ENCODE data around the gene IGFBP7. TPM values are rescaled to one million over a fixed set of nuclear protein-coding genes. Genes with fewer than 3 reads are reported as not detected.

The IGFBP7 gene
- total RNA-seq, 1 donor from 2014 or later: 2,081 TPM

- no peak for DNase-seq (ENCODE audit: extremely low read depth, low read depth, low spot score)
Measured at GRCh38 chr4:57098941-57099340, 11.2 kb downstream of the IGFBP7 start.

- no peak for DNase-seq (ENCODE audit: extremely low read depth, low read depth, low spot score)
Measured at GRCh38 chr4:57098415-57098814, 11.8 kb downstream of the IGFBP7 start.

DNA sequence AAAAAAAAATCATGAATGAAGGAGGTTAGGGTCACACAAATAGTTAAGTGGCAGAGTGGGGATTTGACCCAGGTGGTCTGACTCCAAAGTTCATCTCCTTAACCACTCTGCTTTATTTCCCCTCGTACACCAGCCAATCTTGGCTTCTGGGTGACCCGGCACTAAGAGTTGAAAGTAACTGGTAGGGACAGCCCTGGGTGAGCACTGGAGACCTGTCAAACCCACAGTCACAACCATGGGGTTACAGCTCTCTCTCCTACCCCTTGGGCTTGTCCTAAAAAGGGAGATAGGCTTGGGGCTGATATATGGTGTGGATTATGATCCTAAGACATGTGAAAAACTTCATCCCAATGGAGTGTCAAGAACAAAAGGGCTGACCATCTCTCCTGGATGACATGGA is 12.5 kb downstream of the IGFBP7 start:
- DNase-seq (ENCODE audit: extremely low read depth, low read depth, low spot score): no peak

GRCh38 chr4:57095956-57096355 is 14.2 kb downstream of the IGFBP7 start:
- DNase-seq (ENCODE audit: extremely low read depth, low read depth, low spot score): no peak

DNA sequence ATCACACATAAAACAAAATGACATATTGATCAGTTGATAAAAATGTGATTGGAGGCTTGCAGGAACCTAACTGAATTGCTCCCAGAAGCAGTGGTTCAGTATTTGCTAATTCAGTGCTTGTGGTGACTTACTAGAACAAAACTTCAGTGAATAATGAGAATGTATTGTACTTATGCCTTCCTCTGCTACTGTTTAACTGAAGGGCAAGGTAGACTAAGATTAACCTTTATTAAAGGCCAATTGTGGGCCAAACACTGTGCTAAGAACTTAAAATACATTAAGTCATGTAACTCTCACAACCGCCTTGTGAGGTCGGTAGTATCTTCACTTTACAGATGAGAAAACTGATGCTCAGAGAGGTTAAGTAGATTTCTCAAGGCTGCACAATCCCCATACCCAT is 14.9 kb downstream of the IGFBP7 start:
- no peak for DNase-seq (ENCODE audit: extremely low read depth, low read depth, low spot score)

DNA sequence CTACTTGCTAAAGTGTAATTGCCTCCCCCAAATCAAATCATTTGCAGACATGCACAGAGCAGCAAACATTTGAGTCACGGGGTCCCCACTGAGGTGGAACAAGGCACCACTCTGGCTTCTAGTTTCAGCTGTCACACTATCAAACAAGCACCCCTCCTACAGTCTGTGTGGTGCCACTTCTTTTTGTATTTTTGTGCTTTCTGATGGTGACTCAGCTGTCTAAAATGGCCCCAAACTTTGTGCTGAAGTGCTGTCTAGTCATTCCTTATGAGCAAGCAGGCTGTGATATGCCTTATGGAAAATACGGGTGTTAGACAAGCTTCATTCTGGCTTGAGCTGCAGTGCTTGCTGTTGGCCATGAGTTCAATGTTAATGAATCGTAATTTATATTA is 15.4 kb downstream of the IGFBP7 start:
- DNase-seq (ENCODE audit: extremely low read depth, low read depth, low spot score): no peak

- no peak for DNase-seq (ENCODE audit: extremely low read depth, low read depth, low spot score)
Measured at GRCh38 chr4:57093845-57094831, 16.0 kb downstream of the IGFBP7 start.

GRCh38 chr4:57091657-57092162 is 18.5 kb downstream of the IGFBP7 start:
- DNase-seq (ENCODE audit: extremely low read depth, low read depth, low spot score): no peak

GRCh38 chr4:57090079-57090478 is 20.1 kb downstream of the IGFBP7 start:
- no peak for DNase-seq (ENCODE audit: extremely low read depth, low read depth, low spot score)

DNA sequence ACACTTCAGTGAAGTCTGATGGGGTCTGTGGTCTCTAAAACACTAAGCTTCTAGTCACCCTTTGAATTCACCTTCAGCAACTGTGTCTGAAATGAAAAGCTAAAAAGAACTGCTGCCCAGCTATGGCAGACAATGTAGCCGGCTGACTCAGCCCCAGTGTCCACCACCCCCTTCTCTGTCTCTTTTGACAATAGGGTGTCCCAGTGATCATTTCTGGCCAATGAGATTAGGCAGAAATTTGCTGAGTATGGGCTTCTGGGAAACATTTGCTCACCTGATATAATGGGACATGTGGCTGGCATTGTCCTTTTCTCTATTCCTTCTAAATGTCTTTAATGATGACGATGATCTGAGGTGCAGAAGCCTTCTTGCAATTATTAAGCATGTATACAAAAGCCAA is 20.6 kb downstream of the IGFBP7 start:
- DNase-seq (ENCODE audit: extremely low read depth, low read depth, low spot score): no peak

DNA sequence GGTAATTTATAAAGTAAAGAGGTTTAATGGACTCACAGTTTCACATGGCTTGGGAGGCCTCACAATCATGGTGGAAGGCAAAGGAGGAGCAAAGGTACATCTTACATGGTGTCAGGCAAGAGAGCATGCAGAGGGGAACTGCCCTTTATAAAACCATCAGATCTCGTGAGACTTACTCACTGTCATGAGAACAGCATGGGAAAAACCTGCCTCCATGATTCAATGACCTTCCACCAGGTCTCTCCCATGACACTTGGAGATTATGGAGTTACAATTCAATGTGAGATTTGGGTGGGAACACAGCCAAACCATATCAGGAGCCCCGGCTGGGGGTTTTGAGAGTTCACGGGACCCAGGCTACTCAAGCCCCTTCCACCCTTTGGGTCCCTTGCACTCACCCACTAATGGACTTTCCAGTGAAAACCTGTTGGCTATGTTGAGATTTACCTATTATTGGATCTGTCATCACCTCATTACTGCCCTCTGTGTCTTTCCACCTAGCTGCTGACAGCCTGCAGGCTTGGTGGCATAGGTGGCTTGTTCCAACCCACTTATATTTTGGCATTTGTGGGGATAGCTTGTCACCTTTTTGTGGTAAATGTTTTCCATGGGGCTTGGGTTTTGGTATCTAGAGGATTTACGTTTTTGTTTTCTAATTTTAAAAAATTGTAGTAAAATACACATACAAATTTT is 24.0 kb downstream of the IGFBP7 start:
- no peak for DNase-seq (ENCODE audit: extremely low read depth, low read depth, low spot score)

DNA sequence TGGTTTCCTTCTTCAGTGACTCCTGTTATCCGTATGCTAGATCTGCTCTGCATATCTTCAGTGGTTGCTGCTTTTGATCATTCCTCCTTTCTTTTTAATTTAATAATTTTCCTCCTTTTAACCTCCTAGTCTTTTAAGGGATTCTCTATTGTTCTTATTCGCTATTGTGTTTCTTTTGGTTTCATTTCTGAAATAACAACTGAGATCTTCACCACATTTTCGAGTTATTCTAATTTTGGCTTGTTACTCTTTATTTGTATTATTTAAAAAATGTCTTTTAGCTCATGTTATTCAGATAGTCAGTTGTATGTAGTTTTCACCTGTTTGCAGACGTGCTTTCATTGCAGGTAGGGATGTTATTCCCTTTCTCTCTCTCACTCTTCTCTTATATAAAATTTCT is 24.9 kb downstream of the IGFBP7 start:
- DNase-seq (ENCODE audit: extremely low read depth, low read depth, low spot score): no peak

DNA sequence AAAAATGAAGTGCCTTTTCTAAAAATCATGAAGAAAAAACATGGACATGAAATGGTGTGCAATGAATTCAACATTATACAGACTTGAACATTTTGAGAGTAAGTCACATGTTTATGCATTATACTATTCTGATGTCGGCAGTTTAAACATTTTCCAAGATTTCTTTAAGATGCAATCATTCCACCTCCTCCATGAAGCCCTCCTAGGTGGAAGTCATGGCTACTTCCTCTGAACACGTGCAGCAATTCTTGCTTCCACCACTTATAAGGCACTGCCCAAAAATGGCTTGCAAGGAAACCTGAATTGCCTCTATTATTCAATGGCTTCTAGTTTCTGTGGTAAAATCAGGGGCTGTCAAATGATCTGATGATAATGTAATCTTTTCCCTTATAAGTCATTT is 25.8 kb downstream of the IGFBP7 start:
- no peak for DNase-seq (ENCODE audit: extremely low read depth, low read depth, low spot score)

- no peak for DNase-seq (ENCODE audit: extremely low read depth, low read depth, low spot score)
Measured at GRCh38 chr4:57083090-57083489, 27.1 kb downstream of the IGFBP7 start.

DNA sequence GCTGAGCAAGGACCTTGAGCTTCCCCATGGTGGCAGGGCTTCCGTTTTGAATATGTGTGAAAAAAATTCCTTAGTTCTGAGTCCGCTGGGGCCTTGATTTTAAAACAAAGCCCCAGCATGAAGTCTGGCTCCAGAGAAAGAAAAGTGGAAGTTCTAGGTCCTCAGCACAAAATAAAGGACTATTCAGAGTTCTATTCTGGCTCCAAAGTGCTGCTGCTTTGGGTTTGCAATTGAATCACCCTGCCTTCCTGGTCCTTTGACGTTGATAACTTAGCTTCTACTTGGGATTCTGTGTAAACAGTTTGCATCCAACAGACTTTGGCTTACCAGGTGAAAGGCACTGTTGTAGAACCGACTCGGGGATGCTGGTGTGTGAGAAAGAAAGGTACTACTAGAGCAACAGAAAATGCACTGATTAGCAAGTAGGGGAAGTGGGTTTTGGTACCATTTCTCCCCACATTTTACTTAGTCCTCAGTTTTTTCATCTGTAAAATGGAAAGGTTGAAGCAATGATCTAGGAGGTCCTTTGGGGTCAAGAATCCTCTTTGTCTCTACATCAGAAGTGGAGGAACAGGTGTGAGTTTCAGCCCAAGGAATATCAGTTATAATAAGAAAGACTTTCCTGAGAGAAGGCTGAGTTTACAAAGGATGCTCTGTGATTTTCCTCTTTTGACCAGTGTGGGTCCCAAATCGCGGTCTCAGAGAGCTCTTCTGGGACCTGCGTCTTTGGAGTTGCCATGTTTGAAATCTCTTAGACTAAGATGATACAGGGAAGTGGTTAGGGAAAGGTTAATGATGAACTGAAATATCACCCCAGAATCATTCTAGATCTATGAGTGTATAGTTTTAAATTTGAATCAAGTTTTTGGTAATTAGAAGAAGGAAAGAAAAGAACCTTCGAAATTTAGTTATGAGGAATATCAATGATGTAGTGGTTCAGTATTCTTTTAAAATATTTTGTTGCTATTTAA is 28.2 kb downstream of the IGFBP7 start:
- DNase-seq (ENCODE audit: extremely low read depth, low read depth, low spot score): no peak

DNA sequence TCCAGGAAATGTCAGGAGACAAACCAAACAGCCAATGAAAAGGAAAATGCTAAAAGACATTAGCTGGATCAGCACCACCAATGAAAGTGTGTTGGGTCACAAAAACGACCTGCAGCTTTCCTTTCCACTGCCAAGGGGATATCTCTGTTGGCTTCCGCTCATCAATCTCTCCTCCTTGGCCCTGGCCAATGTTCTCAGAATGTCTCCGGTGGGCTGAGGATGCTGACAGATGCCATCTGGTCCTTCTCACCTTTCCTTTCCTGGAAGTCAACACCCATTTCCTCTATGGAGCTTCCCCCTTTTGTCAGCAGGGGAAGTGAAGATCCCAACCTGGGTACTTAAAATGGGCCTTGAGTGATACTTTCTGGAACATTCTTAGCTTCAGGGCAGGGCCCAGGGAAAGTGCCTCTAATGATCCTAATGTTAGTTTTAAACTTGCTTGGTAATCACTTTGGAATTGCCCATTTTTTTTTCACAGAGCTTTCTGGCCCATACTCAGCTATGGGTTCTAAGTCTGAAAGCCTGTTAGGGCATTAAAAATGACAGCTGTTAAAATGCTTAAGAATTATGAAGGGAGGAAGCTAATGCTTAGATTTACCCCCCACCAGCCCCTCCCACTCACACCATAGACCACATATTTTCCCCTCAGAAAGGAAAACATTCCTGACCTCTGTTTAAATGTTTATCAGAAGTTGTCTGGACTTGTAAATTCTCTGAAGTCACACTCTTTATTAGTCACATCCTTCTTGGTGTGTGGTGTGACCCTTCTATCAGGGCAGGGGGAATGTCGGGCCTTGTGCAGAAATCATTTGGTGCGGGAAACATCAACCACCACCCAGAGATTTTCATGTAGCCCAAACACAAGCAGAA is 29.2 kb downstream of the IGFBP7 start:
- DNase-seq (ENCODE audit: extremely low read depth, low read depth, low spot score): peak; percentile 92

DNA sequence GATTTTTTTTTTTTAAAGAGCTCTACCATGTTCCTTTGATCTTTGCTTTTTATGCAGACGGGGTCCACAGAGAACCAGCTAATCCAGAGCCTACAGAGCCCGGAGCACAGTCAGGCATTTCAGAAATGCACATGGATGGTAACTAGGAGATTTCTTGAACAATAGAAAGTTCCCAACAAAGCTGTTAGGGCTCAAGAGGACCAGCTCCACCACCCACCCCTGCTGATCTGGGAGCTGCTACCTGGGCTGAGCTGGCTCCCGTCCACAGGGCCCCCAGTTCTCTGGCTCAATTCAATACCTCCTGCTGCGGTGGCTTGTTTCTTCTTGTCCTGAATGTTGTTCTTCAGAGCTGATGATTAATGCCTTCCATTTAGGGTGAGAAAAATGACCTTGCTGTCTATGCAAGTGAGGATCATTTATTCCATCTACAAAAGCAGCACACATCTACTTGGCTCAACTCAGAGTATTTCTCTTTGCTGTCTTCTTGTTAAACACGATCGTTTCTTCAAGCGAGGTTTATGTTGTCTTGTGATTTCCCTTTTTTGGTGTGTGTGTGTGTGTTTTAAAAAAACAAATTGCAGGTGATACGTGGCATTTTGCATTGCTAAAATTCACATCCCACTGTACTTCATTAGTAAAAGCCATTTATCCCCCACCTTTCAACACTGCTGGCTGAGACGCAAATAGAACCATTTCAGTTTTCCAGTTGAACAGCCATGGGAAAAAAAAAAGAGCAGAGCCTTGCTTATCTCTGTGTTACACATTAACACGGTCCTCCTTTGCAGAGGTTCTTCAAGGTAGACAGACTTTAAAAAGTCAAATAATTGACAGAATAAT is 31.3 kb downstream of the IGFBP7 start:
- no peak for DNase-seq (ENCODE audit: extremely low read depth, low read depth, low spot score)

- peak; percentile 82 for DNase-seq (ENCODE audit: extremely low read depth, low read depth, low spot score)
Measured at GRCh38 chr4:57077550-57078343, 32.4 kb downstream of the IGFBP7 start.

Data from glomerular endothelial cell (primary cell).